ENCODE measurements around the gene AOC1. TPM values are rescaled to one million over a fixed set of nuclear protein-coding genes. Genes with fewer than 3 reads are reported as not detected.

The AOC1 gene
- total RNA-seq, 4 donors from 2014 or later = 0.23 to 0.45 (median 0.33) TPM; not detected in 1

DNA sequence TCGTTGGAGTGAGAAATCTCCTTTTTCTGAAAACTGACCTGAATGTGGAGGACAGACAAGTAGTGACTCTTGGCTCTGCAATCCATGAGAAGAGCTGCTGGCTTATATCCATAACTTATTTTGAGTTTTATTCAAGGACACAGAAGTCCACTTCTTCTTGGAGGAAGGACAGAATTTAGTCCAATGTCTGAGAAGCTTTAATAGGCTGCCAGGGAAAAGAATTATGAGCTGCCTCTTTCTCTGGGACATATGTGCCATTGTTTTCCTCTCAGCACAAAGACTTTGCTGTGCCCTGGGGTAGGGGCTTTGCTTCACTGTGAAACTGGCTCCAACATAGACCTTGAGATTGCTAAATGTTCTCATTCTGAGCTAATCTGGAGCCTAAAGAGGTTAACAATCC, 20.5 kb upstream of the AOC1 start:
- Histone ChIP-seq H3K9me3 (no peaks in the 10 kb centered on the region), H3K27me3 (peaks cover 0 to 27% (median 0%) of the 10 kb centered on the region in 4 donors), H3K36me3 (no peaks in the 10 kb centered on the region), H3K4me3 (no peak overlapping the region), H3K4me1 (no peaks in the 10 kb centered on the region), H3K27ac (replicated peaks in 1 of 4) (no peak overlapping the region)
- 71% methylated on average over 1 of the region's 1 CpG for WGBS
- DNase-seq (ENCODE audit: extremely low spot score) = no peak
- TF ChIP-seq, protein P1, sequence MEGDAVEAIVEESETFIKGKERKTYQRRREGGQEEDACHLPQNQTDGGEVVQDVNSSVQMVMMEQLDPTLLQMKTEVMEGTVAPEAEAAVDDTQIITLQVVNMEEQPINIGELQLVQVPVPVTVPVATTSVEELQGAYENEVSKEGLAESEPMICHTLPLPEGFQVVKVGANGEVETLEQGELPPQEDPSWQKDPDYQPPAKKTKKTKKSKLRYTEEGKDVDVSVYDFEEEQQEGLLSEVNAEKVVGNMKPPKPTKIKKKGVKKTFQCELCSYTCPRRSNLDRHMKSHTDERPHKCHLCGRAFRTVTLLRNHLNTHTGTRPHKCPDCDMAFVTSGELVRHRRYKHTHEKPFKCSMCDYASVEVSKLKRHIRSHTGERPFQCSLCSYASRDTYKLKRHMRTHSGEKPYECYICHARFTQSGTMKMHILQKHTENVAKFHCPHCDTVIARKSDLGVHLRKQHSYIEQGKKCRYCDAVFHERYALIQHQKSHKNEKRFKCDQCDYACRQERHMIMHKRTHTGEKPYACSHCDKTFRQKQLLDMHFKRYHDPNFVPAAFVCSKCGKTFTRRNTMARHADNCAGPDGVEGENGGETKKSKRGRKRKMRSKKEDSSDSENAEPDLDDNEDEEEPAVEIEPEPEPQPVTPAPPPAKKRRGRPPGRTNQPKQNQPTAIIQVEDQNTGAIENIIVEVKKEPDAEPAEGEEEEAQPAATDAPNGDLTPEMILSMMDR (IDR thresholded peaks at IDR 0.05) = no peak
- intact Hi-C loops (cut with DNase I) = no loop called here

DNA sequence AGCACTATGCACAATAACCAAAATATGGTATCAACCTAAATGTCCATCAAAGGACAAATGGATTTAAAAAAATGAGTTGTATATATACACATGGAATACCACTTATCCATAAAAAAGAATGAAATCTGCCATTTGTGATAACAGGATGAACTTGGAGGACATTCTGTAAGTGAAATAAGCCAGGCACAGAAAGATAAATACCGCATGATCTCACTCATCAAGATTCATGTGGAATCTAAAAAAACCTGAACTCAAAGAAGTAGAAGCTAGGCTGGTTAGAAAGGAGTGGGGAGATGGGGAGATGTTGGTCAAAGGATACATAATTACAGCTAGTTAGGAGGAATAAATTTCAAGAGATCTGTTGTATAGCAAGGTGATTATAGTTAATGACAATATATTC, 17.3 kb upstream of the AOC1 start:
- Histone ChIP-seq H3K27ac (replicated peaks in 1 of 4) (no peak overlapping the region), H3K4me3 (no peak overlapping the region), H3K27me3 (peaks cover 0 to 27% (median 0%) of the 10 kb centered on the region in 4 donors), H3K36me3 (no peaks in the 10 kb centered on the region), H3K4me1 (no peaks in the 10 kb centered on the region), H3K9me3 (no peaks in the 10 kb centered on the region)
- TF ChIP-seq, protein P1 (IDR thresholded peaks at IDR 0.05) = no peak
- TF ChIP-seq EP300 (IDR thresholded peaks at IDR 0.05) = no peak
- TF ChIP-seq POLR2AphosphoS5 (IDR thresholded peaks at IDR 0.05) = no peak
- no peak for TF ChIP-seq POLR2A (IDR thresholded peaks at IDR 0.05; ENCODE audit: low read depth)
- intact Hi-C loops (cut with DNase I) = no loop called here
- DNase-seq (ENCODE audit: extremely low spot score) = no peak
- 69% methylated on average over 1 of the region's 1 CpG for WGBS

DNA sequence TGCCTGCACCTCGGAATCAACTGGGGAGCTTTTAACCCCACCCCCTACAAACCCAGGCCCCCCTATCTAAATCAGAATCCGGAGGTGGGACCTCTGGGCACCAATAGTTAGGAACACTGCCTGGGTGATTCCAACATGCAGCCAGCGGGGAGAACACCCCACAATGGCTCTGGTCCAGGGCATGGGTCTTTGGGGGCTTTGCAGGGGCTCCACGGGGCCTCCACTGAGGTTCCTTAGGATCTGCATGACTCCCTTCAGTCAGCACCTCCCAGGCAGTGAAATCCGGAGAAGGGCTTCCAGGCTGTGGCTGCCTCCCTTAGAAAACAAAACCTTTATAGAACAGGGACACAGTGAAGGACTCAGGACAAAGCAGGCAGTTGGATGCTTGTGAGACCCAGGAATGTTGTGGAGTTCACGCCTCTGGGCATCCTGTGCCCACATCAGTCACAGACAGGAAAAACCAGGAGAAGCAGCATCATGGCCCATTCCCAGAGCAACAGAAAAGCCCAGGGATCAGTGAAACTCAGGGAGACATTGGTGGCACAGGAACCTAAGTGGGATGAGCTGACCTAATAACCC, 16.5 kb upstream of the AOC1 start:
- peak; percentile 87 for DNase-seq (ENCODE audit: extremely low spot score)
- TF ChIP-seq, protein P1 (IDR thresholded peaks at IDR 0.05) = no peak
- TF ChIP-seq EP300 (IDR thresholded peaks at IDR 0.05) (no peak), POLR2AphosphoS5 (IDR thresholded peaks at IDR 0.05) (no peak), POLR2A (IDR thresholded peaks at IDR 0.05; ENCODE audit: low read depth) (no peak)
- WGBS = 95% methylated on average over 4 of the region's 6 CpGs
- Histone ChIP-seq H3K9me3 (no peaks in the 10 kb centered on the region), H3K36me3 (no peaks in the 10 kb centered on the region), H3K4me1 (no peaks in the 10 kb centered on the region), H3K4me3 (no peak overlapping the region), H3K27ac (replicated peaks in 1 of 4) (no peak overlapping the region), H3K27me3 (peaks cover 0 to 27% (median 0%) of the 10 kb centered on the region in 4 donors)
- intact Hi-C loops (cut with DNase I) = no loop called here

DNA sequence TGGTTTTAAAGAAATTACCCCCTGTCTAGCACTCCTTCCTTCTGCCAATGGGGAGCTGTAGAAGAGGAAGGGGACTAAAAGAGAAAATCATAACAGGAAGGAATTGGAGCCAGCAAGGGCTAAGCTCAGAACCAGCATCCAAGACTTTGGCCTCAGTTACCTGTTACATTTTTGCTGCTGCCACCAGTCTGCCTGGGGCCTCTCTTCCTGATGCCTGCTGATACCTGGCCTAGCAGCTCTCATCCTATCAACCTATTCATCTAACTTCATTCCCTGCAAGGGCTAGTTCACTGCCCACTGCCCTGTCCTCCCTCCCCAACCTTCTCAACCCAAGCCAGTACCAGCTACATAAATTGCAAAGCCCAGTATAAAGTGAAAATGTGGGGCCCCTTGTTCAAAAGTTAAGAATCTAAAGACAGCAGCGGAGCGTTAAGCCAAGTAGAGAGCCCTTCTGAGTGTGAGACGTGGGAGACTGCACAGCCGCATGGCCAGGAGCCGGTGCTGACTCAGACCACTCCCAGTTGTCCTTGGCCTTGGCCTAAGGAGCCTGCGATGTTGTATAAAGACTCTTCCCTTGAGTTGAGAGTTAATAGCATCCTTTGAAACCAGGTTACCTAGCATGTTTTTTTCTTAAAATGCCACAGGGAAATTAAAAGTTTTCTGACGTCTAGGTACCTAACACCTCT, 13.2 kb upstream of the AOC1 start:
- H3K4me1 ChIP-seq = no peaks in the 10 kb centered on the region
- no peak overlapping the region for H3K4me3 ChIP-seq
- H3K27ac ChIP-seq (replicated peaks in 1 of 4) = no peak overlapping the region
- WGBS = 67% methylated on average over 7 of the region's 7 CpGs
- H3K27me3 ChIP-seq = peaks cover 0 to 6% (median 0%) of the 10 kb centered on the region in 4 donors
- DNase-seq (ENCODE audit: extremely low spot score) = peak; percentile 39
- intact Hi-C loops (cut with DNase I) = no loop called here
- no peaks in the 10 kb centered on the region for H3K9me3 ChIP-seq
- no peaks in the 10 kb centered on the region for H3K36me3 ChIP-seq
- no peak for TF ChIP-seq EP300 (IDR thresholded peaks at IDR 0.05)
- TF ChIP-seq POLR2AphosphoS5 (IDR thresholded peaks at IDR 0.05) = no peak
- no peak for TF ChIP-seq POLR2A (IDR thresholded peaks at IDR 0.05; ENCODE audit: low read depth)
- TF ChIP-seq, protein P1 (IDR thresholded peaks at IDR 0.05) = no peak
